GM23338 (cell line): Measurements from ENCODE around the gene NOP58. TPM values are rescaled to one million over a fixed set of nuclear protein-coding genes. Genes with fewer than 3 reads are reported as not detected.

Source experiments
- polyA plus RNA-seq: library from polyadenylated mRNA; unstranded; fragments of >200 nt; fragmentation: Nextera tagmentation; extraction: Ambion mirVana; gene quantifications from 2 replicates; pipeline ENCODE4 v1.2.1, GENCODE V29; 2016
- small RNA-seq: library from RNA; depleted of rRNA; stranded (forward); fragments of <200 nt; gene quantifications from one replicate; pipeline ENCODE3, GENCODE V24; 2014; ENCODE audit warnings: low replicate concordance
- total RNA-seq: library from RNA; depleted of rRNA; stranded (reverse); fragments of >200 nt; shearing (Covaris generic); gene quantifications from 2 replicates; pipeline ENCODE4 v1.2.3, GENCODE V29; 2014; rRNA removed

NOP58 gene
- total and polyA plus RNA-seq, 2 experiments from 2014 or later, result 174 to 236 TPM

Small RNA genes lying within 50 kb of the gene (small RNA-seq; reads per million reads assigned to genes)
- gene AC079354.2, result not detected
- gene RF00575, result not detected
- not detected for gene RN7SL753P
- 50.8 reads per million, percentile 99 among the genes with 10 or more reads in this experiment for gene SNORD11
- 14.3 reads per million, percentile 97 among the genes with 10 or more reads in this experiment for gene SNORD11B
- gene SNORD70, result 120 reads per million, percentile 99 among the genes with 10 or more reads in this experiment

Other genes with a start within 250 kb of the NOP58 start
- gene FZD7, start 231.9 kb upstream of the NOP58 start, total RNA-seq, result 404 and 435 TPM in 2 replicates
- 164 and 188 TPM in 2 replicates for gene FZD7, start 231.9 kb upstream of the NOP58 start, polyA plus RNA-seq
- gene KIAA2012, start 192.5 kb upstream of the NOP58 start, total RNA-seq, result 0.03 TPM in 1 of 2 replicates, not detected in the other
- 0.07 and 0.08 TPM in 2 replicates for gene KIAA2012, start 192.5 kb upstream of the NOP58 start, polyA plus RNA-seq
- 217 and 246 TPM in 2 replicates for gene SUMO1, start 27.2 kb upstream of the NOP58 start, total RNA-seq
- gene SUMO1, start 27.2 kb upstream of the NOP58 start, polyA plus RNA-seq, result 418 and 507 TPM in 2 replicates
- gene BMPR2, start 110.6 kb downstream of the NOP58 start, total RNA-seq, result 14.2 and 21.6 TPM in 2 replicates
- 6.3 and 6.7 TPM in 2 replicates for gene BMPR2, start 110.6 kb downstream of the NOP58 start, polyA plus RNA-seq